Measurements from ENCODE around the gene GRIK1.

Gene GRIK1

GRCh38 chr21:29719521-29719920 lies 220.3 kb downstream of the GRIK1 start:
- no peak for DNase-seq (ENCODE audit: low read depth, low spot score)

- DNase-seq (ENCODE audit: low read depth, low spot score), result no peak
These were observed 221.5 kb downstream of the GRIK1 start for GRCh38 chr21:29718081-29718815.

- DNase-seq (ENCODE audit: low read depth, low spot score), result no peak
These were observed 222.1 kb downstream of the GRIK1 start for GRCh38 chr21:29717659-29718058.

GRCh38 chr21:29716753-29717152 lies 223.0 kb downstream of the GRIK1 start:
- DNase-seq (ENCODE audit: low read depth, low spot score), result no peak

- DNase-seq (ENCODE audit: low read depth, low spot score), result no peak
These were observed 224.7 kb downstream of the GRIK1 start for GRCh38 chr21:29715089-29715488.

- no peak for DNase-seq (ENCODE audit: low read depth, low spot score)
These were observed 227.0 kb downstream of the GRIK1 start for GRCh38 chr21:29712818-29713217.

- no peak for DNase-seq (ENCODE audit: low read depth, low spot score)
These were observed 228.6 kb downstream of the GRIK1 start for GRCh38 chr21:29711236-29711635.

- no peak for DNase-seq (ENCODE audit: low read depth, low spot score)
These were observed 229.3 kb downstream of the GRIK1 start for GRCh38 chr21:29710498-29710897.

GRCh38 chr21:29708401-29708800 lies 231.4 kb downstream of the GRIK1 start:
- DNase-seq (ENCODE audit: low read depth, low spot score), result no peak

- no peak for DNase-seq (ENCODE audit: low read depth, low spot score)
These were observed 235.1 kb downstream of the GRIK1 start for GRCh38 chr21:29704719-29705118.

GRCh38 chr21:29701676-29702075 lies 238.1 kb downstream of the GRIK1 start:
- no peak for DNase-seq (ENCODE audit: low read depth, low spot score)

GRCh38 chr21:29697555-29698193 lies 242.1 kb downstream of the GRIK1 start:
- DNase-seq (ENCODE audit: low read depth, low spot score), result no peak

GRCh38 chr21:29696937-29697336 lies 242.9 kb downstream of the GRIK1 start:
- no peak for DNase-seq (ENCODE audit: low read depth, low spot score)

GRCh38 chr21:29691616-29692491 lies 247.9 kb downstream of the GRIK1 start:
- no peak for DNase-seq (ENCODE audit: low read depth, low spot score)

GRCh38 chr21:29689753-29690152 lies 250.0 kb downstream of the GRIK1 start:
- DNase-seq (ENCODE audit: low read depth, low spot score), result no peak

- DNase-seq (ENCODE audit: low read depth, low spot score), result no peak
These were observed 255.7 kb downstream of the GRIK1 start for GRCh38 chr21:29684106-29684505.

- DNase-seq (ENCODE audit: low read depth, low spot score), result no peak
These were observed 257.0 kb downstream of the GRIK1 start for GRCh38 chr21:29682800-29683199.

- no peak for DNase-seq (ENCODE audit: low read depth, low spot score)
These were observed 259.5 kb downstream of the GRIK1 start for GRCh38 chr21:29680273-29680672.

GRCh38 chr21:29678626-29679025 lies 261.2 kb downstream of the GRIK1 start:
- DNase-seq (ENCODE audit: low read depth, low spot score), result no peak

- no peak for DNase-seq (ENCODE audit: low read depth, low spot score)
These were observed 262.5 kb downstream of the GRIK1 start for GRCh38 chr21:29677326-29677725.

GRCh38 chr21:29676395-29676794 lies 263.4 kb downstream of the GRIK1 start:
- DNase-seq (ENCODE audit: low read depth, low spot score), result no peak

GRCh38 chr21:29675451-29675850 lies 264.3 kb downstream of the GRIK1 start:
- DNase-seq (ENCODE audit: low read depth, low spot score), result no peak
